AG09319 (cell line): ENCODE results near the gene CHD2.

ENCODE experiments used
- DNase-seq: peaks from one replicate; pipeline ENCODE4 v3.0.0-alpha.2; 2010; ENCODE audit warnings: low read depth; ENCODE audit errors: extremely low read depth
- CTCF ChIP-seq: IDR thresholded peaks from 2 replicates; pipeline ENCODE4 v1.5.1; 2011; ENCODE audit warnings: low read depth, mild to moderate bottlenecking, inconsistent platforms, low read length, moderate library complexity

Gene CHD2

GRCh38 chr15:92881802-92882696, 18.1 kb upstream of the CHD2 start:
- DNase-seq = peak; percentile 100
- no peak for TF ChIP-seq CTCF

DNA sequence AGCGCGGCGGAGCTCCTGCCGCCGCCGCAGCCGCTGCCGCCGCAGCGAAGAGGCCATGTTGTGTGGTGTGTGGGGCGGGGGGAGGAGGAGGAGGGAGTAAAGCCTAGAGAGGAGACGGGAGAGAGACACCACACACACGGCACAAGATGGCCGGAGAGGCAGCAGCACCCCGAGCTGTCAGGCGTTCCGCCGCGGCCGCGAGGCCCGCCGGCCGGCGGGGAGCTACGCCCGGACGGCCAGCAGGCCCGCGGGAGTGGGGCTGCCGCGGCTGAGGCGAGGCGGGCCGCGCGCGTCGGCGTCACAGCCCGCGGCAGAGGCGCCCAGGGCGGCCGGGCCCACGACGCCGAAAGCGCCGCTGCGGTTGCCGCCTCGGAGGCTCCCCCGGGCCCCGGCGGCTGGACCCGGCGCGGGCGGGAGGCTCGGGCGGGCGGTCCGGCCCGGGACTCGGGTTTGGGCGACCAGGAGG, 17.4 kb upstream of the CHD2 start:
- no peak for TF ChIP-seq CTCF
- no peak for DNase-seq

DNA sequence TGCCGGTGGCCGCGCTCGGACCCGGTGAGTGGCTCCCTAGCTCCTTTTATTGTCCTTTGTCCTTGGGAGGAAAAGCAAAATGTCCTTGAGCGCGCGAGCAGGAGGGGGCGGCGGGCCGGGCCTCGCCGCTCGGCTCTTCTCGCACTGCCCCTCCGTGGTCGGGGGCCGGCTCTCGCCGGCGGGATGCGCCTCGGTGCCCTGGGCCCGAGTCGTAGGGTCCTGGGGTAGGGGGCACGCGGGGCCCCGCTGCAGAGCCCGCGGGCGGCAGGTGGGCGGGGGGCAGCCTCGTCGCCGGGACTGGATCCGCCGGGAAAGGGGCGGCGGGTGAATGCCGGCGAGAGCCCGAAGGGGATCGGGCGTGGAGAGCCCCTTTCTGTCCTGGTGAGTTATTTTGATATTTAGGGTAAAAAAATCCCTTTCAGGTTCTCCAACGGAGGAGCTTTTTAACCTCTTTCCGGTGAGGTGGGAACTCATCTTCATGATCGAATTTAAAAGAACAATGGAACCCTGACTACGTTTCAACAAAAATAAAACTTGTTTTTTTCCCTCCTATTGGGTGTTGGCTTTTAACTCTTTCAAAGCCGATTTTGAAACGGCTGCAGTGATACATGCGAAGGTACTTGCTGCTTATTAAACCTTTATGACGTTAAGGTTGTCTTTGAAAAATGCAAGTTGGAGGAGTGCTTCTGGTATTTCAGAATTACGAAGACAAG, 16.8 kb upstream of the CHD2 start:
- TF ChIP-seq CTCF = no peak
- DNase-seq = no peak

- DNase-seq = no peak
- TF ChIP-seq CTCF = no peak
Measured at GRCh38 chr15:92883876-92884435, 16.2 kb upstream of the CHD2 start.

DNA sequence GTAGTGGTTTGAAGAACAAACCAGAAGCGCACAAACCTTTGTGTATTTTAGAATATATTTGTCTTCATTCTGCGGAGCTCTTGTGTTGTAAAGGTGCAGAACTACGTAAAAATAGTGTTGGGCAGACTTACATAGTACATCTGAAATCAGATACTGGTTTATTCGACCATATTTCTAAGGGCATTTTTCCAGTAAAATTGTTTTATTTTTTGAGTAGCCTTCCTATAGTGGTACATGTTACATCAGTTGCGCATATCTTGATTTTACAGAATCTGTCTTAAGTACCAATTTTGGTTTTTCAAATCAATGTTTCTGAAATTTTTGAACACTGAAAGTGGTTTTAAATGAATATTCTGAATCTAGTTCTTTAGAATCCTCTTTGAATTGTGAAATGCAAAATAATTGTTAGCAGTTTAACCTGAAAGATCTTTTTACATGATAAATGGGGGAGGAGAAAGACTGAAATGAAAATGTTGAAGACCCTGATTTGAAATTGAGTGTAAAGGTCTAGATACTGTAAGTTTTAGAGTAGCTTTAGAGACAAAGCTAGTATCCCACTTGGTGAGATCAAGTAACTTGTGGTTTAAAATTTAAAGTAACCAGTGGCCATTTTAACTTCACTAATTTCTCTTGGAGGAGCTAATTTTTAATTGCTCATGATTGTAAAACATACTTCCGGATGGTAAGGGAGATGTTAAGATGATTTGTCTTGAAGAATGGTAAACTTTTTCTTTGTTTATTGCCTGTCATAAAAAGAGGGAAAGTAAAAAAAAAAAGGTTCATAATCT, 15.5 kb upstream of the CHD2 start:
- DNase-seq = no peak
- no peak for TF ChIP-seq CTCF

- TF ChIP-seq CTCF = no peak
- DNase-seq = no peak
Measured at GRCh38 chr15:92885224-92886041, 14.7 kb upstream of the CHD2 start.
